Measurements from ENCODE around the gene ZFP69B.

DNA sequence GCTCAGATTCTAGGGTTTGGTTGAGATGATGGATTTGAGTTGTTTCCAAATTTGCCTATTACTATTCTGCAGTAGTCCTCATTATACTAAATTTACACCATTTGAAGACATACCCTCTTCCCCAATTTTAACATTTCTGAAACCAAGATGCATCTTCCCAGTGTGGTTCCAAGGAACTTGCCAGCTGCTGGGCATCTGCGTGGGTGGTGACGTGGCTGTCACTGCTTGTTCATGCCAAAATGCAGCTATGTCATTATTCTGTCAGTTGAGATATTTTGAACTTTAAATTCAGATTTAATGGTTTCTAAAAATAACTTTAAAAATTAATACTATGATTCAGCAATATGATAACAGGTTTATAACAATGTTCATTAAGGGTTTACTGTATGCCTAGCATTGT lies 28.0 kb downstream of the ZFP69B start:
- TF ChIP-seq POLR2A (IDR thresholded peaks at IDR 0.05; ENCODE audit: low read depth, low read length), result no peak
- TF ChIP-seq TAF1 (IDR thresholded peaks at IDR 0.05; ENCODE audit: low read depth, low read length), result no peak
- no peak for TF ChIP-seq SPI1 (IDR thresholded peaks at IDR 0.05; ENCODE audit: low read depth, low read length)

Measured in GM12891 (cell line).